GM21717 (cell line): ENCODE results near the gene AP5S1.
"Not testable (repeated sequence)": the region's sequence is repeated elsewhere in the genome, so short reads cannot be mapped to it uniquely, and the experiment has no call there.

Experiments used
- ATAC-seq: cut with Tn5 transposase; IDR thresholded peaks from one replicate; pipeline ENCODE4 v1.9.1; 2021; ENCODE audit warnings: mild to moderate bottlenecking, moderate library complexity; ENCODE audit not compliant: unreplicated experiment

The AP5S1 gene

GRCh38 chr20:3789201-3789600, 31.1 kb upstream of the AP5S1 start:
- not testable (repeated sequence) for ATAC-seq

- ATAC-seq = not testable (repeated sequence)
These were observed 26.2 kb upstream of the AP5S1 start for GRCh38 chr20:3794168-3794567.

- no peak for ATAC-seq
These were observed 25.5 kb upstream of the AP5S1 start for GRCh38 chr20:3794701-3795420.

- peak; percentile 68 for ATAC-seq
These were observed 24.6 kb upstream of the AP5S1 start, which contains the start of gene CDC25B for GRCh38 chr20:3795511-3796468. TSS of gene CDC25B (plus strand) at chr20:3796310. CDS start at chr20:3796532, 222 bp downstream.

GRCh38 chr20:3796477-3797225, 23.7 kb upstream of the AP5S1 start:
- ATAC-seq = peak; percentile 13

- no peak for ATAC-seq
These were observed 23.2 kb upstream of the AP5S1 start for GRCh38 chr20:3797226-3797545.

GRCh38 chr20:3797592-3798372, 22.6 kb upstream of the AP5S1 start:
- ATAC-seq = no peak

- no peak for ATAC-seq
These were observed 22.0 kb upstream of the AP5S1 start for GRCh38 chr20:3798373-3798768.

GRCh38 chr20:3798908-3799248, 21.5 kb upstream of the AP5S1 start:
- no peak for ATAC-seq

- no peak for ATAC-seq
These were observed 20.0 kb upstream of the AP5S1 start for GRCh38 chr20:3800256-3800877.

- no peak for ATAC-seq
These were observed 19.5 kb upstream of the AP5S1 start for GRCh38 chr20:3800878-3801260.

- no peak for ATAC-seq
These were observed 19.0 kb upstream of the AP5S1 start for GRCh38 chr20:3801299-3801698.

GRCh38 chr20:3801846-3802245, 18.5 kb upstream of the AP5S1 start:
- no peak for ATAC-seq

GRCh38 chr20:3802524-3803239, 17.7 kb upstream of the AP5S1 start:
- no peak for ATAC-seq

GRCh38 chr20:3803289-3803688, 17.1 kb upstream of the AP5S1 start:
- ATAC-seq = no peak

GRCh38 chr20:3803854-3804253, 16.5 kb upstream of the AP5S1 start:
- no peak for ATAC-seq

GRCh38 chr20:3804254-3804751, 16.0 kb upstream of the AP5S1 start:
- no peak for ATAC-seq

GRCh38 chr20:3804781-3805180, 15.6 kb upstream of the AP5S1 start:
- no peak for ATAC-seq

GRCh38 chr20:3808544-3808943, 11.8 kb upstream of the AP5S1 start:
- no peak for ATAC-seq
